K562 (cell line): ENCODE data around the gene SMOC2. TPM values are rescaled to one million over a fixed set of nuclear protein-coding genes. Genes with fewer than 3 reads are reported as not detected.

Experiments used
- ATAC-seq: fragments of 200-7000 bp; cut with Tn5 transposase; 3 replicates; pipeline ENCODE4 v1.9.1; 2020; ENCODE audit warnings: moderate library complexity
- BruUV-seq: library from RNA; stranded (reverse); fragments of 400-500 nt; replicated peaks from 2 replicates; lab custom pipeline; 2021; lab: Mats Ljungman, UMichigan
- CTCF ChIA-PET: fragments of 300-600 bp; formaldehyde crosslinking; extraction: SDS; loops from one replicate; lab custom pipeline; 2021; ENCODE audit warnings: low intra/inter-chr PET ratio; lab: Yijun Ruan, JAX
- POLR2A ChIA-PET: fragments of 300-600, 350-650 bp; sonication (Branson Sonifier 250); formaldehyde crosslinking; extraction: SDS; loops from one replicate; lab custom pipeline; 2021; ENCODE audit warnings: antibody characterized with exemption, inconsistent platforms; lab: Yijun Ruan, JAX
- DNase-seq, 4 experiments: peaks; one replicate each; pipeline versions ENCODE4 v3.0.0 to v3.0.0-alpha.2; 2011 to 2018; ENCODE audit warnings: low spot score in 3 of 4, mixed read lengths in 3 of 4; ENCODE audit errors: extremely low read depth in 1 of 4
- FAIRE-seq: peaks from 2 replicates; lab custom pipeline; 2011; peaks lifted over from hg19 to GRCh38; lab: Jason Lieb, UNC
- H2AFZ ChIP-seq: 2 replicates; pipeline ENCODE4 v1.6.0; 2011; ENCODE audit warnings: low read depth, low read length, control low read depth, inconsistent platforms
- H3K27ac ChIP-seq: fragments of 200-600 bp; 3 replicates; pipeline ENCODE4 v1.8.0; 2011; ENCODE audit warnings: low read depth, mild to moderate bottlenecking, control low read depth, inconsistent platforms, low read length, moderate library complexity, mixed read lengths; ENCODE audit errors: extremely low read depth
- H3K27me3 ChIP-seq, 2 experiments: fragments of 300-600 bp in 1 of 2; 2 replicates in 1 of 2; 3 replicates in 1 of 2; pipeline versions ENCODE4 v1.6.0 to v1.8.0; 2011; ENCODE audit warnings: inconsistent platforms in 2 of 2, low read length in 2 of 2, mild to moderate bottlenecking in 1 of 2, mixed read lengths in 1 of 2, moderate library complexity in 1 of 2; ENCODE audit not compliant: control insufficient read depth in 2 of 2, insufficient read depth in 2 of 2
- H3K36me3 ChIP-seq: fragments of 300-600 bp; 3 replicates; pipeline ENCODE4 v1.8.0; 2011; ENCODE audit warnings: mild to moderate bottlenecking, low read length, inconsistent platforms; ENCODE audit not compliant: control insufficient read depth, insufficient read depth
- H3K4me1 ChIP-seq, 2 experiments: fragments of 200-600 bp in 1 of 2; replicated peaks in 1 of 2; 2 replicates in 1 of 2; 3 replicates in 1 of 2; pipeline versions ENCODE4 v1.5.1 to v1.8.0; 2011; ENCODE audit warnings: inconsistent platforms in 2 of 2, low read length in 2 of 2, mild to moderate bottlenecking in 1 of 2, mixed read lengths in 1 of 2, moderate library complexity in 1 of 2; ENCODE audit not compliant: control insufficient read depth in 2 of 2, insufficient read depth in 2 of 2
- H3K4me2 ChIP-seq: 2 replicates; pipeline ENCODE4 v1.6.1; 2011; ENCODE audit warnings: low read length, control low read depth, inconsistent platforms, mixed read lengths; ENCODE audit not compliant: insufficient read depth
- H3K4me3 ChIP-seq: fragments of 200-600 bp; sonication (generic), shearing (Covaris generic); 2 replicates; pipeline ENCODE4 v1.5.1; 2016; ENCODE audit warnings: control low read depth, inconsistent platforms
- H3K79me2 ChIP-seq: fragments of 200-600 bp; 3 replicates; pipeline ENCODE4 v1.8.0; 2011; ENCODE audit warnings: low read length, inconsistent platforms; ENCODE audit not compliant: control insufficient read depth, insufficient read depth
- H3K9ac ChIP-seq, 2 experiments: 2 replicates each; pipeline versions ENCODE4 v1.6.0 to v1.6.1; 2011; ENCODE audit warnings: low read depth in 2 of 2, low read length in 2 of 2, control low read depth in 1 of 2, inconsistent platforms in 1 of 2, mild to moderate bottlenecking in 1 of 2, mixed read lengths in 1 of 2; ENCODE audit not compliant: insufficient read depth in 1 of 2
- H3K9me1 ChIP-seq: one replicate; pipeline ENCODE4 v1.6.0; 2011; ENCODE audit warnings: inconsistent platforms, mild to moderate bottlenecking, low read length, moderate library complexity; ENCODE audit not compliant: control insufficient read depth, insufficient read depth
- H3K9me3 ChIP-seq: replicated peaks from 2 replicates; pipeline ENCODE4 v1.5.1; 2011; ENCODE audit warnings: low read depth, low read length, inconsistent platforms; ENCODE audit not compliant: control insufficient read depth, insufficient read depth
- H4K20me1 ChIP-seq: replicated peaks from 2 replicates; pipeline ENCODE4 v1.6.1; 2011; ENCODE audit warnings: low read length, inconsistent platforms, mixed read lengths; ENCODE audit not compliant: control insufficient read depth, insufficient read depth
- LEF1 ChIP-seq: fragments of 450-650 bp; IDR thresholded peaks from 2 replicates; pipeline ENCODE4 v1.6.1; 2016; ENCODE audit warnings: mild to moderate bottlenecking
- SMARCC2 ChIP-seq: fragments of 450-650 bp; IDR thresholded peaks from 2 replicates; pipeline ENCODE4 v1.6.1; 2017; ENCODE audit warnings: antibody characterized with exemption, moderate library complexity, mild to moderate bottlenecking, low read depth
- TFE3 ChIP-seq: fragments of 450-650 bp; formaldehyde crosslinking; IDR thresholded peaks from 2 replicates; pipeline ENCODE4 v1.4.0; 2020; ENCODE audit warnings: mild to moderate bottlenecking, mixed read lengths
- WGBS: fragments of 100-300 bp; shearing (Covaris generic); methylation state at CpG from one replicate; pipeline ENCODE4 v1.1.6; 2016; ENCODE audit warnings: low coverage, mixed read lengths; ENCODE audit not compliant: insufficient coverage; ENCODE audit errors: missing lambda C conversion rate; 5-methylcytosine and 5-hydroxymethylcytosine counted together
- in situ Hi-C: fragments of 300-500 bp; cut with MboI; formaldehyde crosslinking; loops from 4 replicates; pipeline ENCODE4 v1.15.0; 2018; ENCODE audit warnings: inconsistent platforms, mixed read lengths
- intact Hi-C: fragments of 100-400 bp; cut with micrococcal nuclease; formaldehyde crosslinking; loops from 2 replicates; pipeline ENCODE4 v1.14.2; 2022
- polyA plus RNA-seq, 8 experiments: library from polyadenylated mRNA; depleted of rRNA in 4 of 8; stranded (reverse) in 5 of 8; unstranded in 3 of 8; fragments of >200 nt; fragmentation: Nextera tagmentation in 2 of 8; fragmentation: Illumina TruSeq in 1 of 8; extraction: Ambion mirVana in 2 of 8; extraction: Trizol in 1 of 8; gene quantifications; 2 replicates each; pipeline versions ENCODE4 v1.2.1 to v1.2.3, GENCODE V29; 2011 to 2014; ENCODE audit warnings: inconsistent platforms in 1 of 8, missing spikeins in 1 of 8
- total RNA-seq, 7 experiments: library from RNA; depleted of rRNA in 6 of 7; stranded (reverse); fragments of >200 nt in 6 of 7; fragmentation: Illumina TruSeq in 2 of 7; extraction: Trizol in 2 of 7; gene quantifications; 2 replicates each; pipeline versions ENCODE4 v1.2.1 to v1.2.3, GENCODE V29; 2011 to 2021; ENCODE audit warnings: low replicate concordance in 1 of 7

SMOC2 gene
- total and polyA plus RNA-seq, 9 of the 15 experiments (the other 6 are each of a cell fraction or from before 2014, with no cell fraction given): 0.45 to 2.3 (median 1.1) TPM

- intact Hi-C loops (no loop called here), in situ Hi-C loops (no loop called here)
- BruUV-seq: no TSS peak
- Histone ChIP-seq H3K4me3 (no peak overlapping the region), H3K79me2 (no peaks in the 10 kb centered on the region), H3K36me3 (no peaks in the 10 kb centered on the region), H2AFZ (no peak overlapping the region), H3K9ac (no peak overlapping the region), H3K9me3 (no peaks in the 10 kb centered on the region), H3K4me2 (no peak overlapping the region), H3K27ac (no peak overlapping the region), H3K27me3 (peaks cover 0 to 20% of the 10 kb centered on the region in 2 experiments; a peak in 2 of 5 replicates), H4K20me1 (no peaks in the 10 kb centered on the region), H3K9me1 (no peaks in the 10 kb centered on the region), H3K4me1 (no peaks in the 10 kb centered on the region)
- FAIRE-seq (no peak), ATAC-seq (no peak), DNase-seq (no peak)
- ChIA-PET POLR2A (interaction anchor here (0.9 kb wide), 1 partner anchor 20 kb away, joined by 3 read pairs; no protein-coding TSS in a partner anchor), CTCF (no interaction called here)
- WGBS: 20% methylated on average over 6 of the region's 6 CpGs
- TF ChIP-seq TFE3 (CRISPR knock-in tag): peak; percentile 34; the same call in 1 of the 2 replicates
- TF ChIP-seq LEF1: no peak
- no peak for TF ChIP-seq SMARCC2
Observed at GRCh38 chr6:168615837-168616236, 174.9 kb downstream of the SMOC2 start.
